ENCODE measurements around the gene DKKL1.

DKKL1 gene

DNA sequence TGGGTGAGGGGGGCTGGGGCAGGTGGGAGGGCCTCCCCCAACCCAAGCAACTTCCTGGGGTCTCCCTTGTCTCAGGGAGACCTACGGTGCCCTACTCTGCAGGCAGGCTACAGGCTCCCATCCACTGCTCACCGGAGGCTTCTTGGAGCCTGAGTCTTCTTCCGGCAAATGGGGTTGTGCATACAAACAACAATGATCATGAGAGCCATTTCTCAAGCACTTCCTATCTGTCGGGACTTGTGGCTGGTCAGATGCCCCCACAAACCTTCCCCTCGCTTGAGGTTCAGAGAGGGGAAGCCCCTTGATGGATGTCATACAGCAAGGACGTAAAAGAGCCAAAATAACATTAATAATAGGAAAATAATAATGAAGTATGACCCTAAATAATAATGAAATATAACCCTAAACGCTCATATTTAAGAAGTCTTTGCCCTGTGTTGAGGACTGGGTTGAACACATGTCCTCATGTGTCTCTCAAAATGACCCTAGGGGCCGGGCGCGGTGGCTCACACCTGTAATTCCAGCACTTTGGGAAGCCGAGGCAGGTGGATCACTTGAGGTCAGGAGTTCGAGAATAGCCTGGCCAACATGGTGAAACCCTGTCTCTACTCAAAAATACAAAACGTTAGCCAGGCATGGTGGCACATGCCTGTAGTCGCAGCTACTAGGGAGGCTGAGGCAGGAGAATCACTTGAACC is 27.7 kb upstream of the DKKL1 start:
- TF ChIP-seq CTCF (IDR thresholded peaks at IDR 0.05; ENCODE audit: extremely low read depth, missing control alignments), result no peak
- DNase-seq (ENCODE audit: low spot score), result peak; percentile 79

GRCh38 chr19:49336482-49337266 is 27.0 kb upstream of the DKKL1 start:
- no peak for DNase-seq (ENCODE audit: low spot score)
- TF ChIP-seq CTCF (IDR thresholded peaks at IDR 0.05; ENCODE audit: extremely low read depth, missing control alignments), result no peak

- no peak for TF ChIP-seq CTCF (IDR thresholded peaks at IDR 0.05; ENCODE audit: extremely low read depth, missing control alignments)
- DNase-seq (ENCODE audit: low spot score), result peak; percentile 4
Measured at GRCh38 chr19:49337267-49338022, 26.2 kb upstream of the DKKL1 start.

GRCh38 chr19:49338023-49338677 is 25.5 kb upstream of the DKKL1 start:
- peak; percentile 5 for DNase-seq (ENCODE audit: low spot score)

GRCh38 chr19:49338691-49339300 is 24.9 kb upstream of the DKKL1 start:
- peak; percentile 56 for DNase-seq (ENCODE audit: low spot score)
- no peak for TF ChIP-seq CTCF (IDR thresholded peaks at IDR 0.05; ENCODE audit: extremely low read depth, missing control alignments)

More at GRCh38 chr19:49338023-49338677, 25.5 kb upstream of the DKKL1 start:
- no peak for TF ChIP-seq CTCF (IDR thresholded peaks at IDR 0.05; ENCODE audit: extremely low read depth, missing control alignments)

- peak; percentile 13 for DNase-seq (ENCODE audit: low spot score)
- no peak for TF ChIP-seq CTCF (IDR thresholded peaks at IDR 0.05; ENCODE audit: extremely low read depth, missing control alignments)
Measured at GRCh38 chr19:49339301-49340068, 24.2 kb upstream of the DKKL1 start.
